DND-41 (cell line): ENCODE results near the gene DLG2.

Experiments
- EZH2 ChIP-seq: IDR thresholded peaks from 3 replicates; pipeline ENCODE4 v1.6.1; 2012; ENCODE audit warnings: borderline replicate concordance, low read depth, mild to moderate bottlenecking, moderate library complexity, low read length, inconsistent platforms; ENCODE audit not compliant: severe bottlenecking
- TF ChIP-seq, protein P1 (sequence below): IDR thresholded peaks from 2 replicates; pipeline ENCODE4 v1.5.1; 2012; ENCODE audit warnings: borderline replicate concordance, low read length, moderate library complexity, mild to moderate bottlenecking; ENCODE audit not compliant: poor library complexity, severe bottlenecking; ENCODE audit errors: extremely low read depth

DNA sequence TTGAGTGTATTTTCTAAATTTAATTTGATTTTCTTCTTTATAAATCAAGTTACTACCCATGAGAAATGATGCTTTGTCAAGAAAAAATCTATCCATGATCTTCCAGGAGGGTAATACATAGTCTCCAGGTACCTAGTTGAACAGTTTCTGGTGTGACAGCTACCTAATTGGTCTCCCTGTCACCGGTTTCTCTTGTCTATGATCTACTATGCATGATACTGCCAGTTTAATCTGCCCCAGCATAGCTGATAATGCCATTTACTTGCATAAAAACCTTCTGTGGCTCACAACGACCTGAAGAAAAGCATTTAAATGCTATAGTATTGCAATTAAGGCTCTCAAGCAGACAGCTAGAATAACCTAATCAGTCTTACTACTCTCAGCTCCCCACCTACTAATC, 349.5 kb downstream of the DLG2 start:
- TF ChIP-seq, protein P1, sequence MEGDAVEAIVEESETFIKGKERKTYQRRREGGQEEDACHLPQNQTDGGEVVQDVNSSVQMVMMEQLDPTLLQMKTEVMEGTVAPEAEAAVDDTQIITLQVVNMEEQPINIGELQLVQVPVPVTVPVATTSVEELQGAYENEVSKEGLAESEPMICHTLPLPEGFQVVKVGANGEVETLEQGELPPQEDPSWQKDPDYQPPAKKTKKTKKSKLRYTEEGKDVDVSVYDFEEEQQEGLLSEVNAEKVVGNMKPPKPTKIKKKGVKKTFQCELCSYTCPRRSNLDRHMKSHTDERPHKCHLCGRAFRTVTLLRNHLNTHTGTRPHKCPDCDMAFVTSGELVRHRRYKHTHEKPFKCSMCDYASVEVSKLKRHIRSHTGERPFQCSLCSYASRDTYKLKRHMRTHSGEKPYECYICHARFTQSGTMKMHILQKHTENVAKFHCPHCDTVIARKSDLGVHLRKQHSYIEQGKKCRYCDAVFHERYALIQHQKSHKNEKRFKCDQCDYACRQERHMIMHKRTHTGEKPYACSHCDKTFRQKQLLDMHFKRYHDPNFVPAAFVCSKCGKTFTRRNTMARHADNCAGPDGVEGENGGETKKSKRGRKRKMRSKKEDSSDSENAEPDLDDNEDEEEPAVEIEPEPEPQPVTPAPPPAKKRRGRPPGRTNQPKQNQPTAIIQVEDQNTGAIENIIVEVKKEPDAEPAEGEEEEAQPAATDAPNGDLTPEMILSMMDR: no peak
- no peak for TF ChIP-seq EZH2
